ENCODE measurements around the gene USB1.

The USB1 gene

DNA sequence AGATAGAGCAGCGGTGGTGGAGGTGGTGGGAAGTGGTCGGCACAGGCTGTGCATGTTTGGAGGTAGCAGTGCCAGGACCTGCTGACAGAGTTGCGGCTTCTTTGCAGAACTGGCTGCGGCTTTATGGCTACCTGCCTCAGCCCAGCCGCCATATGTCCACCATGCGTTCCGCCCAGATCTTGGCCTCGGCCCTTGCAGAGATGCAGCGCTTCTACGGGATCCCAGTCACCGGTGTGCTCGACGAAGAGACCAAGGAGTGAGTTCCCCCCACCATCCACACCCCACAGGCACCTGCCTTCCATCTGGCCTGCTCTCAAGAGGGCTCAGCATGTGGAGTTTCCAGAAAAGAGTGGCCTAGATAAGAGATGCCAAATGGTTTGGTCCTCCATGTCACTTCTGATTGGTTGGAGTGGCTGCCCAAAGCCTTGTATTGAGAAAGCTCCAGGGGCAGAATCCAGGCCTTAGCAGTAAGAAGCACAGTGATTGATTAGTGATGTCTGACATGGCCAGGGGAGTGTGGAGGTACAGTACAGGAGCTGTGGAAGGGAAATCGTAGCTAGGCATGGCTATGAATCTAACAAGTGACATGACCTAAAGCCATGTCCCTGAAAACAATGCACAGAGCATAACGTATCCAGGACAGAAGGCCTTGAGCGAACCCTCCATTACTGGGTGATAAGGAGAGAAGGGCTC lies 36.3 kb downstream of the USB1 start:
- DNase-seq, result no peak

DNA sequence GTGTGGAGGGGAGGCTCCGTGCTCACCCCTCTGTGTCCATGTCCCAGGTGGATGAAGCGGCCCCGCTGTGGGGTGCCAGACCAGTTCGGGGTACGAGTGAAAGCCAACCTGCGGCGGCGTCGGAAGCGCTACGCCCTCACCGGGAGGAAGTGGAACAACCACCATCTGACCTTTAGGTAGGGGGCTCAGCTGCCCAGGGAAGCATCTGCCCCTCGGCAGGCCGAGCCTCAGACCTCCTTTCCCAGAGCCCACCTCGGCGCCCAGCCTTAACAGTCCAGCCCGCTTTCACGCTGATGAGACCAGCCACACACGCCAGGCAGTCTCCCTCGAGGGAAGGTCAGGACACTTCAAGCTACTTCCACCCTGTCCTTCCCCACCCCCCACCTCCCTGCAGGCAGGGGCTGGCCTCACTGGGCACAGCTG lies 37.0 kb downstream of the USB1 start:
- no peak for DNase-seq

- DNase-seq, result no peak
Measured at GRCh38 chr16:58039829-58040495, 38.8 kb downstream of the USB1 start.

GRCh38 chr16:58040496-58040846 lies 39.3 kb downstream of the USB1 start:
- no peak for DNase-seq

DNA sequence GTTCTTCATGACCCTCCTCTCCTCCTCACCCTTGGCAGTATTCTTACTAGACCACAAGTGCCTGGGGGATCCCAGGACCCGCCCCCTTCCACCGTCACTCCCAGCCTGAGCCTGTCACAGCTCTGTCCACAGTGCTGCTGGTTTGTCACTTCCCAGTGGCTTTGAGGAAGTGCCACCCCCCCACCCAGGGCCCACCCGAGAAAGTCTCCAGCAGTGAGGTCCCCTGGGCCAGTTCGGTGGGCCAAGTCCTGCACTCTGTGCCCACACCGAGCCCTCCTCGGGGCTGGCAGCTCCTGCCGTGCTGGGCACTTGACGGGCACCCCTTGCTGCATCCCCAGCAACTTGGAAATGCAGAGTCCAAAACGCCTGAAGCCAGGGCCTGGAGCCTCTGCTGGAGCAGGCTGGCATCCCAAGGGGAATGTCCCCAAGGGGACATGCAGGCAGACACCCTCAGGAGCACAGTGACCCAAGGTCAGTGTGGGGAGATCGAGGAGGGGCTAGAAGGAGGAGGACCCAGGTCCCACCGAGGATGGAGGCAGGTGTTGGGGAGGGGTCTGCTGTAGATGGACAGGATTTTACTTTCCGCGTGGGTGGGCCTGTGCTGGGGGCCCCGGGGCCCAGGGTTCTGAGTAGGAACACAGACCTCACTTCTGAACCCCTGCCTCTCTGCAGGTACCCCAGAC lies 39.9 kb downstream of the USB1 start:
- DNase-seq, result no peak

- no peak for DNase-seq
Measured at GRCh38 chr16:58041628-58041955, 40.4 kb downstream of the USB1 start.

- no peak for DNase-seq
Measured at GRCh38 chr16:58042001-58042885, 41.0 kb downstream of the USB1 start.

DNA sequence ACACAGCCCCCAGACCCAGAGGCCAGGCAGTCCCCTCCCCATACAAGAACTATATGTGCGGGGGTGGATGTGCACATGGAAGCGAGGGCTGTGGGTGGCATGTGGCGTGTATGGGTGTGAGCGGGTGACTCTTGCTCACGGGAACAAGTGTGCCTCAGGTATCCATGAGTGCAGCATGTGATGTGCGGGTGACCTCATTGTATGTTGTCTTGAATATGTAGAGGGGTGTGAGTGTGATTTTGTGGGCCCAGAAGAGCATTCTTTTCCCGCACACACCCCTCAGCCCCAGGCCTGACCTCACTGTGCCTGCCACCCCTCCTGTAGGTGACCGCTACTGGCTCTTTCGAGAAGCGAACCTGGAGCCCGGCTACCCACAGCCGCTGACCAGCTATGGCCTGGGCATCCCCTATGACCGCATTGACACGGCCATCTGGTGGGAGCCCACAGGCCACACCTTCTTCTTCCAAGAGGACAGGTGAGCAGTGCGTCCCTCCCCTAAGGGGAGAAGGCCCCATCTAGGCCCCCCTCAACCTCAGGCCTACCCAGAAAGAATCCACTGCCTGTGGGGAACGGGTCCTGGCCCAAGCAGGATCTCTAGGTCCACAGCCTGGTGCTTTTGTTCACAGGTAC lies 41.8 kb downstream of the USB1 start:
- no peak for DNase-seq

- DNase-seq, result no peak
Measured at GRCh38 chr16:58043571-58044155, 42.5 kb downstream of the USB1 start.

DNA sequence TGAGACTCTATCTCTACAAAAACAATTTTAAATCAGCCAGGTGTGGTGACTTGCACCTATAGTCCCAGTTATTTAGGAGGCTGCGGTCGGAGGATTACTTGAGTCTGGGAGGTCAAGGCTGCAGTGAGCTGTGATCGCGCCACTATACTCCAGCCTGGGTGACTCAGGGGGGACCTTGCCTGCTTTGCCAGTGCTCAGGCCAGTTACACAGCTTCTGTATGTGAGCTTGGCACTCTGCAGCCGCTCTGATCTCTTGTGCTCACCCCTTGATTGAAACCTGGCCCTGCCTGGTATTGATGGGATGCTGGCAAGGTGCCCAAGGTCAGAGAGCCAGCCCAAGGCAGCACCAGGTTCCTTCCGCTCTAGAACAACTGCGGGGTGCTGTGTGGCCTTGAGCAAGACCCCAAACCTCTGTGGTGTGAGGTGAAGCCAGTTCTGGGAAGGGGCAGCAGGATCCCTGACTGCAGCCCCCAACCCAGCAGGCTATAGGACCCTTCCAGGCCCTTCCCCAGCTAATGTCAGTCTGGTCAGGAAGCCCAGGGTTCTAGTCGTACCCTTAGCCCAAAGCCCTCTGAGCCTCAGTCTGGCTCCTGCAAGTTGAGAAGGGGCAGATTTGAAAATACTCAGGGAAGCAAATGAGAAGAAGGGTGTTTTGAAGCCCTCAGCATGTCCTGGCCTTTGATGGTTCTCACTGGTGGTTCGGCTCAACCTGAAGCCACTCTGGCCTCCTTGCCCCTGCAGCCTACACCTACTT lies 43.2 kb downstream of the USB1 start:
- DNase-seq, result no peak

DNA sequence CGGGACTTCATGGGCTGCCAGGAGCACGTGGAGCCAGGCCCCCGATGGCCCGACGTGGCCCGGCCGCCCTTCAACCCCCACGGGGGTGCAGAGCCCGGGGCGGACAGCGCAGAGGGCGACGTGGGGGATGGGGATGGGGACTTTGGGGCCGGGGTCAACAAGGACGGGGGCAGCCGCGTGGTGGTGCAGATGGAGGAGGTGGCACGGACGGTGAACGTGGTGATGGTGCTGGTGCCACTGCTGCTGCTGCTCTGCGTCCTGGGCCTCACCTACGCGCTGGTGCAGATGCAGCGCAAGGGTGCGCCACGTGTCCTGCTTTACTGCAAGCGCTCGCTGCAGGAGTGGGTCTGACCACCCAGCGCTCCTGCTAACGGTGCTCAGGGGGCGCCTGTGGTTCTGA lies 43.9 kb downstream of the USB1 start:
- DNase-seq, result no peak

GRCh38 chr16:58046054-58046881 lies 45.1 kb downstream of the USB1 start:
- no peak for DNase-seq

DNA sequence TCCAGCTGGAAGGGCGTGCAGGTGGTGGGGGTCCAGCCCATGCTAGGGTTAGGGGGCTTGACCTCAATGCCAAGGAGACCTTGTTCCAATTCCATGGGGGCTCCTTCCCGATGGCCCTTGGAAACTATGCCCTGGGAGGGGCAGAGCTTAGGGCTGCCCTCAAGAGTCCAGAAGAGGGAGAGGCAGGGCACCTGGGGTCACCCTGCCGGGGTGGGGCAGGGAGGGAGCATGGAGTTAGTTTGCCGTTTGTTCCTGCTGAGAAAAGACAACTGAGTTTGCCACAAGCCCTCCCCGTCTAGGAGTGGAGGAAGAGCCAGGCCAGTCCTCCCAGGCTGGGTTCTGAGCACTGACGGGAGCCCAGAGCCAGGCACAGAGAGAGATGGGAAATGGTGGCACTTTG lies 45.7 kb downstream of the USB1 start:
- no peak for DNase-seq

DNA sequence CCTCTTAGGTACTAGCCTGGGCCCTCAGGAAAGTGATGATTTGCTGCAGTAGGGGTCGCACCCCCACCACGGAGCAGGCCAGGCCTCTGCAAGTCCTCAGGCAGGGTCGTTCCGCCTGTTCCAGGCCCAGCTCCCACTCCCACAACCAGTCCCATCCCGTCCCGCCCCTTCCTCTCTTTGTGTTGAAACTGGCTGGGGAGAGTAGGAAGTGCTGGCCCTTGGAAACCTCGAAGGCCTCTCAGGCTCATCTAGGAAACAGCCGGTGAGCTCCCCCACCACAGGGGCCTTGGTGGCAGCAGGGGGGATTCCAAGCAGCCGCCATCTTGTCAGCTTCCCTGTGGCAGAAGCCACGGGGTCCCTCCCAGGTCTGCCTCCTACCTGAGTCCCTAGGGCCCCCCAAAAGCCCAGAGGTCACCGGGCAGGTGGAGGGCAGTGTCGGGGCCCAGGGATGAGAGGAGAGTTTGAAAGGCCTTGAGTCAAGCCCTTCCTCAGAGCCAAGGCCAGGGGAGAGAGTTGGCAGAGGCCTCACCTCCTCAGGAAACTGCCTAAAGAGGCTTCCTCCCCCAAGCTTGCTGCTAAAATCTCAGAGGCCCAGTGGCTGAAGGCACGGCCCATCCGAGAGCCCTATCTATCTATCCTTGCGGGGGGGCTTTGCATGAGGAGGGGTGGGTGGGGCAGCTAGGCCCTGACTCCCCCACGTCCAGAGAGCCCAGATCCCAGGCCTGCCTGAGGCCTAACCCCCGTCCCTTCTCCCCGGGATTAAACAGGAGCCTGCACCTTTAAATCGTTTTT lies 46.5 kb downstream of the USB1 start:
- no peak for DNase-seq

DNA sequence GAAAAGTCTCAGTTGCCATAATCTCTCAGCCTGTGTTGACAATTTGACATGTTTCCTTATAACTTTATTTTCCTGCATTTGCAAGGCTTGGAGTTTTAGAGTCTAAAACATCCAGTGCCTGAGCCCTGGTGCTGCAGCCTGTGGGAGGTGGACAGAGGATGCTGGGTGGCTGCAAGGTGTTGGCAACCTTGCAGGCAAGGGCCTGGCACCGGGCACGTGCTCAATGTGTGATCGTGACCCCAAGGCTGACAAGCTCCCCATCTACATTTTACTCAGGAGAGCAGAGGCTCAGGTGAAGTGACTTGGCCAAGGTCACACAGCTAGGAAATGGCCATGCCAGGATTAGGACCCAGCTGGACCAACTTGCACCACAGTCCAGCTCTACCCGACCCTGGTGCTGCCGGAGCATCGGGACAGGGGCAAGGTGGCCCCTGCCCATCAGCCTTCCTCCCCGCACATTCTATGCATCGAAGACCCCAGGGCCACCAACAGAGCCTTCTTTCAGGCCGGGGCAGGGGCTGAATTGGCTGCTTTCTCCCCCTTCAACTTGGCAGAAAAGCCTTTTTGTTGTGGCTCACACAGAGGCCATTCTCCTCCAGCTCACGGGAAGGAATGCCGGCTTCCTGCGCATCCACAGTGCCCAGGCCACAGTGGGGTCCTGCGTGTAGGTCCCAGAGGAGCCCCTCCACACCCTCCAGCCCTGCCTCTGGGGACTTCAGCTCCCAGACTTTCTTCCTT lies 47.5 kb downstream of the USB1 start:
- DNase-seq, result no peak

DNA sequence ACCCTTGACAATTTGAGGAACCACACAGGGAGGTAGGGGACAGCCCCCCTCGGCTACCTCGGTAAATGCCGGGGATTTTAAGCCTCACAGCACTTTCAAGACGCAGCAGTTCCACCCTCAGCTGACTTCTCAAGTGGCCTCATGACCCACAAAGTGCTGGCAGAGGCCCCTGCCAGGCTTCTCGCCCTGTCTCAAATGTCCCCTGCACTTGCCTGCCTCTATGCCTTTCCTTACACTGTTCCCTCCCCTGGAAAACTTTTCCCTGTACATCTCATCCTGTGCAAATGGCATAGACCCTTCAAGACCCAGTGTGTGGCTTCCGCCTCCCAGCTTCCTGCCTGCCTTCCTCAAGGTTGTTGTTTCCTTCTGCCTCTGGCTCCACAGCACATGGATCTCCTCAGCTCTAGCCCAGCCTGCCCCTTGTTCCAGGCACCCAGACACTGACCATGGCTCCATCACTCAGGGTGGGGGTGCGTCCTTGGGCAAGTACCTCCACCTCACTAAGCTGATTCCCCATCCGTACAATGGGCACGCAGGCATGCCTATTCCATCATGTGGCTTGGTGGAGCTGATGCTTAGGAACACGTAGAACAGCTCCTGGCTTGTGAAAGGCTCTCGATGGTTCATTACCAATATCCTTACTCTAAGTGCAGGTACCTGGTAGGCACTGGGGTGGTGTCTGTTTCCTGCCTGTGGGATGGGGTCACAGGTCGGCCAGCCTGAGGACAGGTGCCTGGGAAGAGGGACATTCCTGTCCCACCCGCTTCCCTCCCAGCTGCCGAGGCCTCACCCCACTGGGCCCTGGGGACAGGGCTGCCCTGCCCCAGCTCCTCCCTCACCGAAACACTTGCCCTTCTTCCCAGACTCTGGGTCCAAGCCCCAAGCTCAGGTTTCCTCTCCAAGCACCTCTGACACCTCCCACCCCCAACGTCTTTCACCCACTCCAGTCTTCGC lies 48.3 kb downstream of the USB1 start:
- no peak for DNase-seq

DNA sequence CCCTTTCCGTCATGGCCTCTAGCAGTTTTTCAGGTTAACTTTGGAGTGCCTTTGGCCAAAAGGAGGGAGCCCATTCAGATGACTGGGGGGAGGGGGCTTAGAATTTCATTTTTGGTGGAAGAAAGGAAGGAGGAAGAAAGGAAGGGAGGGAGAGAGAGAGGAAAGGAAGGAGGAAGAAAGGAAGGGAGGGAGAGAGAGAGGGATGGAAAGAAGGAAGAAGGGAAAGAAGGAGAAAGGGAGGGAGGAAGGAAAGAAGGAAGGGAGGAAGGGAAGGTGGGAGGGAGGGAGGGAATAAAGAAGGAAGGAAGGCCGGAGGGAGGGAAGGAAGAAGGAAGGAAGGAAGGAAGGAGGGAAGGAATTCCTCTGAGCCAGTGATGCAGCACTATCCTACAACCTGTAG lies 50.1 kb downstream of the USB1 start:
- no peak for DNase-seq
